Heart left ventricle (tissue), 16 donors: ENCODE measurements around the gene NFE2L2. TPM values are rescaled to one million over a fixed set of nuclear protein-coding genes. Genes with fewer than 3 reads are reported as not detected.
"Not testable (repeated sequence)": the region's sequence is repeated elsewhere in the genome, so short reads cannot be mapped to it uniquely, and the experiment has no call there.

Experiments
- ATAC-seq, 4 donors: fragments of 200-7000 bp; cut with Tn5 transposase; one replicate each; pipeline ENCODE4 v1.9.1; 2020 to 2022; ENCODE audit warnings: moderate library complexity in 4 of 4, mild to moderate bottlenecking in 3 of 4, moderate number of reproducible peaks in 1 of 4
- DNase-seq, 5 donors: peaks; one replicate each; pipeline ENCODE4 v3.0.0-alpha.2; 2020
- H3K27ac ChIP-seq, 12 donors: fragments of 200-600 bp; sonication (generic) in 4 of 12; one replicate each; pipeline versions ENCODE4 v1.5.0 to v1.8.0; 2016 to 2022; ENCODE audit warnings: mild to moderate bottlenecking in 2 of 12
- H3K27me3 ChIP-seq, 9 donors: fragments of 200-600 bp; sonication (generic) in 2 of 9; one replicate each; pipeline versions ENCODE4 v1.5.1 to v1.8.0; 2016 to 2022; ENCODE audit warnings: mild to moderate bottlenecking in 3 of 9
- H3K36me3 ChIP-seq, 9 donors: fragments of 200-600 bp; sonication (generic) in 2 of 9; one replicate each; pipeline versions ENCODE4 v1.5.0 to v1.8.0; 2018 to 2022; ENCODE audit warnings: mild to moderate bottlenecking in 2 of 9
- H3K4me1 ChIP-seq, 12 donors: fragments of 200-600 bp; sonication (generic) in 4 of 12; one replicate each; pipeline versions ENCODE4 v1.5.0 to v1.8.0; 2016 to 2022; ENCODE audit warnings: mild to moderate bottlenecking in 3 of 12
- H3K4me3 ChIP-seq, 12 donors: fragments of 200-600 bp; sonication (generic) in 4 of 12; one replicate each; pipeline versions ENCODE4 v1.5.0 to v1.8.0; 2017 to 2022; ENCODE audit warnings: mild to moderate bottlenecking in 9 of 12, moderate library complexity in 4 of 12
- H3K9me3 ChIP-seq, 12 donors: fragments of 200-600 bp; sonication (generic) in 4 of 12; one replicate each; pipeline versions ENCODE4 v1.5.0 to v1.8.0; 2016 to 2022; ENCODE audit warnings: mild to moderate bottlenecking in 1 of 12
- CTCF ChIP-seq, 12 donors: fragments of 200-600 bp; sonication (generic) in 4 of 12; IDR thresholded peaks; one replicate each; pipeline versions ENCODE4 v1.5.0 to v1.8.0; 2018 to 2022; ENCODE audit warnings: antibody characterized with exemption in 12 of 12, mild to moderate bottlenecking in 5 of 12
- POLR2A ChIP-seq, 2 donors: fragments of 450-650 bp; IDR thresholded peaks; one replicate each; pipeline ENCODE4 v1.6.1; 2017; ENCODE audit warnings: antibody characterized with exemption in 2 of 2, mild to moderate bottlenecking in 2 of 2, moderate library complexity in 2 of 2
- WGBS, 4 donors: extraction: QIAGEN DNeasy Blood & Tissue Kit in 2 of 4; methylation state at CpG; one replicate each; pipeline versions ENCODE4 v1.1.5 to v1.1.7; 2013 to 2018; 5-methylcytosine and 5-hydroxymethylcytosine counted together
- intact Hi-C, 10 donors: fragments of 100-400 bp; cut with DNase I; formaldehyde crosslinking; loops; one replicate each; pipeline versions ENCODE4 v1.11.1 to v1.14.2; 2022
- polyA plus RNA-seq, 2 donors: library from polyadenylated mRNA; stranded (reverse); fragments of 200-250 nt; gene quantifications; one replicate each; pipeline ENCODE4 v1.2.3, GENCODE V29; 2013
- total RNA-seq, 9 donors: library from RNA; depleted of rRNA in 2 of 9; stranded (reverse); fragments of >200 nt in 2 of 9; fragmentation: NEBNext Ultra II Directional in 3 of 9; extraction: Animal tissue kit (Norgen Biotek cat#: 25700) in 3 of 9; gene quantifications; one replicate each; pipeline versions ENCODE4 v1.1.0 to v1.2.4, GENCODE V29; 2016 to 2023
- donor health status: ischemic (EF 13 %, LVEDD 7.1; RV severe dilation, severe dysfunction).
- donor health status: healthy with polysubstance abuse.
- donor health status: DM: no; HTN: yes; CAD: no.
- donor health status: DM: no; HTN: no; CAD: no.
- donor health status: ischemic (EF 25% LVEDD 6.9; RV normal size, moderate dysfunction).
- donor health status: ischemic (EF 25% LVEDD 5.7; RV mildly dilated, moderate dysfunction).
- donor health status: healthy.
- donor health status: DM: yes; HTN: yes; CAD: no.
- donor health status: ischemic (EF 35%, LVEDD 5.7; RV mildly dilated, moderate dysfunction).
- donor health status: nonischemic (EF 11% LVEDD 7.7; RV severe dilation, severe dysfunction).
- donor health status: DM: yes; HTN: yes; CAD: no.
- donor health status: PGD.
- donor health status: ischemic (EF 29% LVEDD 5.4; RV normal size, mild dysfunction).
- donor health status: nonischemic (EF 23%, LVEDD 6.1; RV moderate dilation, normal function).

The NFE2L2 gene
- total and polyA plus RNA-seq, 11 donors = 17.0 to 82.5 (median 54.8) TPM

GRCh38 chr2:177232098-177232704 is 32.3 kb downstream of the NFE2L2 start:
- WGBS, 4 donors = 86 to 89% (median 87%) methylated on average over 8 of the region's 8 CpGs
- H3K27ac ChIP-seq = peak overlapping the region in 1 of 12 donors; percentile 53
- peaks cover 4 to 56% (median 28%) of the 10 kb centered on the region in 12 donors for H3K4me1 ChIP-seq
- no peak overlapping the region for H3K4me3 ChIP-seq
- no peaks in the 10 kb centered on the region for H3K27me3 ChIP-seq
- peaks cover 0 to 79% (median 68%) of the 10 kb centered on the region in 9 donors for H3K36me3 ChIP-seq
- no peaks in the 10 kb centered on the region for H3K9me3 ChIP-seq
- TF ChIP-seq POLR2A (IDR thresholded peaks at IDR 0.05) = no peak
- no peak for TF ChIP-seq CTCF (IDR thresholded peaks at IDR 0.05)
- ATAC-seq (no peak), DNase-seq (no peak)
- intact Hi-C loops = loop anchor here in 1 of 10 donors (2.0 kb wide), 1 partner anchor 15 kb away; no protein-coding TSS in a partner anchor

GRCh38 chr2:177231270-177231669 is 33.3 kb downstream of the NFE2L2 start:
- H3K27me3 ChIP-seq = no peaks in the 10 kb centered on the region
- no peaks in the 10 kb centered on the region for H3K9me3 ChIP-seq
- peaks cover 0 to 51% (median 20%) of the 10 kb centered on the region in 12 donors for H3K4me1 ChIP-seq
- ATAC-seq (no peak), DNase-seq (no peak)
- H3K4me3 ChIP-seq = no peak overlapping the region
- TF ChIP-seq POLR2A (IDR thresholded peaks at IDR 0.05) (no peak), CTCF (IDR thresholded peaks at IDR 0.05) (no peak)
- intact Hi-C loops = loop anchor here in 1 of 10 donors (2.0 kb wide), 1 partner anchor 14 kb away; no protein-coding TSS in a partner anchor
- H3K27ac ChIP-seq = peak overlapping the region in 1 of 12 donors; percentile 10
- 89 to 97% (median 92%) methylated on average over 3 of the region's 3 CpGs for WGBS, 4 donors
- H3K36me3 ChIP-seq = peaks cover 0 to 89% (median 68%) of the 10 kb centered on the region in 9 donors

- no peak overlapping the region for H3K4me3 ChIP-seq
- intact Hi-C loops = loop anchor here in 2 of 10 donors (2.0 to 5.0 kb wide), 2 partner anchors 13 to 33 kb away; partner anchors contain the start of gene NFE2L2 (in 1 of the 2)
- H3K27me3 ChIP-seq = no peaks in the 10 kb centered on the region
- DNase-seq (no peak), ATAC-seq (peak in 2 of 4 donors; percentile 29)
- no peaks in the 10 kb centered on the region for H3K9me3 ChIP-seq
- WGBS, 4 donors = 88 to 94% (median 91%) methylated on average over 8 of the region's 8 CpGs
- no peak for TF ChIP-seq CTCF (IDR thresholded peaks at IDR 0.05)
- no peak for TF ChIP-seq POLR2A (IDR thresholded peaks at IDR 0.05)
- peaks cover 0 to 95% (median 67%) of the 10 kb centered on the region in 9 donors for H3K36me3 ChIP-seq
- peak overlapping the region in 1 of 12 donors; percentile 4 for H3K27ac ChIP-seq
- H3K4me1 ChIP-seq = peaks cover 0 to 38% (median 10%) of the 10 kb centered on the region in 12 donors
Observed at GRCh38 chr2:177229442-177230242, 34.9 kb downstream of the NFE2L2 start.

- no peak for TF ChIP-seq POLR2A (IDR thresholded peaks at IDR 0.05)
- TF ChIP-seq CTCF (IDR thresholded peaks at IDR 0.05) = no peak
- Histone ChIP-seq H3K27me3 (no peaks in the 10 kb centered on the region), H3K36me3 (peaks cover 0 to 95% (median 64%) of the 10 kb centered on the region in 9 donors), H3K9me3 (no peaks in the 10 kb centered on the region), H3K4me3 (no peak overlapping the region), H3K27ac (no peak overlapping the region), H3K4me1 (peaks cover 0 to 22% (median 2%) of the 10 kb centered on the region in 12 donors)
- intact Hi-C loops = loop anchor here in 1 of 10 donors (5.0 kb wide), 1 partner anchor 36 kb away; the partner anchor contains the start of gene NFE2L2
- WGBS, 4 donors = 84 to 86% (median 85%) methylated on average over 2 of the region's 2 CpGs
- no peak for DNase-seq
- no peak for ATAC-seq
Observed at GRCh38 chr2:177225965-177226360, 38.6 kb downstream of the NFE2L2 start.

- intact Hi-C loops, DNase-seq, H3K9me3 ChIP-seq, ATAC-seq, H3K27ac ChIP-seq, H3K27me3 ChIP-seq, H3K4me3 ChIP-seq: not testable (repeated sequence)
- peaks cover 0 to 30% (median 12%) of the 10 kb centered on the region in 12 donors for H3K4me1 ChIP-seq
- peaks cover 0 to 95% (median 66%) of the 10 kb centered on the region in 9 donors for H3K36me3 ChIP-seq
Observed at GRCh38 chr2:177223436-177223835, 41.1 kb downstream of the NFE2L2 start.
